KG1 (cell line): ENCODE data around the gene ABLIM2.
"Not testable (repeated sequence)": the region's sequence is repeated elsewhere in the genome, so short reads cannot be mapped to it uniquely, and the experiment has no call there.

Experiments
- DNase-seq: peaks from one replicate; lab custom pipeline; 2025; lab: John Stamatoyannopoulos, UW

The ABLIM2 gene

GRCh38 chr4:7933651-7934510 lies 224.7 kb downstream of the ABLIM2 start:
- DNase-seq = no peak

- no peak for DNase-seq
Measured at GRCh38 chr4:7932287-7932686, 226.3 kb downstream of the ABLIM2 start.

GRCh38 chr4:7929118-7929951 lies 229.3 kb downstream of the ABLIM2 start:
- no peak for DNase-seq

GRCh38 chr4:7928711-7929110 lies 229.9 kb downstream of the ABLIM2 start:
- no peak for DNase-seq

- DNase-seq = no peak
Measured at GRCh38 chr4:7926822-7927221, 231.8 kb downstream of the ABLIM2 start.

- DNase-seq = no peak
Measured at GRCh38 chr4:7924570-7924969, 234.0 kb downstream of the ABLIM2 start.

- DNase-seq = no peak
Measured at GRCh38 chr4:7924163-7924562, 234.4 kb downstream of the ABLIM2 start.

- DNase-seq = no peak
Measured at GRCh38 chr4:7922466-7922865, 236.1 kb downstream of the ABLIM2 start.

GRCh38 chr4:7918981-7919380 lies 239.6 kb downstream of the ABLIM2 start:
- DNase-seq = no peak

GRCh38 chr4:7918187-7918586 lies 240.4 kb downstream of the ABLIM2 start:
- not testable (repeated sequence) for DNase-seq

- no peak for DNase-seq
Measured at GRCh38 chr4:7917669-7918068, 240.9 kb downstream of the ABLIM2 start.

GRCh38 chr4:7915875-7916242 lies 242.8 kb downstream of the ABLIM2 start:
- DNase-seq = no peak
